ENCODE measurements around the gene SPNS2.

The SPNS2 gene

DNA sequence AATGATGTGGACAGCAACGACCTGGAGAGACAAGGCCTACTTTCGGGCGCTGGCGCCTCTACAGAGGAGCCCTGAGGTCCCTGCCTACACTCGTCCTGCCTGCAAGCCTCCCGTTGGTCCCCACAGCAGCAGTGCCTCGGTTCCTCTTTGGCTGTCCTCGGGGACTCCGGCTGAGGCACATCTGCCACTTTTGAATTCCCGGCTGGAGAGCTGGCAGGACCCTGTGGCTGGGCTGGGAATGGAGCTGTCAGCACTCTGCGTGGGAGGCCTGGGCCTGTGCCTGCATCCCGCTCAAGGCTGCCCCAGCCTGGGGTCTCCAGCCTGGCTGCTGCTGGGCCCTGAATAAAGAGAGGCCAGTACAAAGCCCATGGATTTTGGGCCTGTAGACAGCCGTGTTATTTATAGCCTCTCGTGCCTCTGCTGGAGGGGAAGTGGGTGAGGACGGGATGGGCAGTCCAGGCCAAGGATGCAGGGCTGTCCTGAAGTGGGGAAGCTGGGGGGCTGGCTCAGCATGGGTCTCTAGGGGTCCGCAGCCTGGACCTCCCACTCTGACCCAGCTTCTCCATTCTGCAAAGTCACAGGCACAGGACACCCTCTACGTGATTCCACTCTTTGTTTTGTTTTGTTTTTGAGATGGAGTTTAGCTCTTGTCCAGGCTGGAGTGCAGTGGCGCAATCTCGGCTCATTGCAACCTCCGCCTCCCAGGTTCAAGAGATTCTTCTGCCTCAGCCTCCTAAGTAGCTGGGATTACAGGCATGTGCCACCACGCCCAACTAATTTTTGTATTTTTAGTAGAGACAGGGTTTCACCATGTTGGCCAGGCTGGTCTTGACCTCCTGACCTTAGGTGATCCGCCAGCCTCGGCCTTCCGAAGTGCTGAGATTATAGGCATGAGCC lies 10.6 kb upstream of the SPNS2 start:
- TF ChIP-seq ZNF274 (IDR thresholded peaks at IDR 0.05; ENCODE audit: low read depth, low read length): no peak
- H3K4me3 ChIP-seq (ENCODE audit: low read length): no peak overlapping the region

- H3K4me3 ChIP-seq (ENCODE audit: low read length): no peak overlapping the region
- TF ChIP-seq ZNF274 (IDR thresholded peaks at IDR 0.05; ENCODE audit: low read depth, low read length): no peak
Observed at GRCh38 chr17:4488989-4489595, 9.6 kb upstream of the SPNS2 start.

DNA sequence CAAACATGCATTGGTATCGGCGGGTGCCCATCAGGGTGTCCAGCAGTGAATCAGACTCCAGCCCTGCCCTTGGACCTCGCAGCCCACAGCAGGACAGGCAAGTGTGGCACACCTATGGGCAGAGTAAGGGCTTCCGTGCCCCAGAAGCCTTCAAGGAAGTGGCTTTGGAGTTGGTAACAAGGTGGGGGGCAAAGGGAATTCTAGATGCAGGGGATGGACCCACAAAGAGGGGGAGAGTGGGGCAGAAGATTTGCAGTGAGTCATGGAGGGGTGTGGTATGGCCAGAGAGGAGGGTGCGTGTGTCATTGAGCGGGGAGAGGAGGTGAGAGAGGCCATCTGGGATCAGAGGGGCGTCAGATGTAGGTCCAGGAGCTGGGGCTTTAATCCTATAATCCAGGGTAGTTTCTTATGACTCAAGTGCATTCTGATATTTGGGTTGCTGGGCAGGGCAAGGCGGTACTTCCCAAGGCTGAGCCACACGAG lies 8.5 kb upstream of the SPNS2 start:
- no peak for TF ChIP-seq ZNF274 (IDR thresholded peaks at IDR 0.05; ENCODE audit: low read depth, low read length)
- no peak overlapping the region for H3K4me3 ChIP-seq (ENCODE audit: low read length)

GRCh38 chr17:4490637-4491061 lies 8.0 kb upstream of the SPNS2 start:
- TF ChIP-seq ZNF274 (IDR thresholded peaks at IDR 0.05; ENCODE audit: low read depth, low read length): no peak
- no peak overlapping the region for H3K4me3 ChIP-seq (ENCODE audit: low read length)

- no peak for TF ChIP-seq ZNF274 (IDR thresholded peaks at IDR 0.05; ENCODE audit: low read depth, low read length)
- H3K4me3 ChIP-seq (ENCODE audit: low read length): no peak overlapping the region
Observed at GRCh38 chr17:4492721-4493561, 5.7 kb upstream of the SPNS2 start.

GRCh38 chr17:4497101-4497824 lies 1.4 kb upstream of the SPNS2 start:
- no peak for TF ChIP-seq ZNF274 (IDR thresholded peaks at IDR 0.05; ENCODE audit: low read depth, low read length)
- H3K4me3 ChIP-seq (ENCODE audit: low read length): no peak overlapping the region

DNA sequence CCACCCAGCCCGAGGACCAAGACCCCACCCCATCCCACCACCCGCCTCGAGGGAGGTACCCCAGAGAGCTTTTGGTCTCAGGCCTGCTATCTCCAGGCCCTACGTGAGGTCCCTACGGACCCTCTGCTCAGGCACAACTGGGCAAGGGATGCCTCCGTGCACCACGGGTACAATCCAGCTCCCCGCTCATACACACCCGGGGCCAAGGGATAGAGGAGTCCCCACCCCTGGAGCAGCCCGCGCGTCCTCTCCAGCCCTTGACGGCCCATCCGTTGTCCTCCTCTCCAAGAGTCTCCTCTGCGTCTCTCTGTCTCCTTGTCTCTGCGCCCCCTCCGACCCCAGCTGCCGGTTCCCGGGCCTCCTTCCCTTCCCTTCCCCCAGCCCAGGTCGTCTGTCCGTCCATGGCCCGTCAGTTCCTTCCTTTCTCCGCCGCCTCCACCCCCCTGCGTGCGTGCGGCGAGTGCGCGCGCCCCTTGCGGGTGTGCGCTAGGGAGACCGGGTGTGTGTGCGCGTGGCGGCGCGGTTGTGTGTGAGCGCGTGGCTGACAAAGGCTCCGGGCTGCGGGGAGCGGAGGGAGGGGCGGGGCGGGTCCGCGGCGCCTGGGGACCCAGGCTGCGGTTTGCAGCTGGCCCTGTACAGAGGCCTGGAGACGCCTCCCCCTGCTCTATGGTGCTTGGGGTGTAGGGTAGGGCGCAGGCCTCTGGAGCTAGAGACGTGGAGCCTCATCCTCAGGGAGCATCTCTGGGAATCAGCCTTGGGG lies 930 bp downstream of the SPNS2 start:
- no peak for TF ChIP-seq ZNF274 (IDR thresholded peaks at IDR 0.05; ENCODE audit: low read depth, low read length)
- no peak overlapping the region for H3K4me3 ChIP-seq (ENCODE audit: low read length)

DNA sequence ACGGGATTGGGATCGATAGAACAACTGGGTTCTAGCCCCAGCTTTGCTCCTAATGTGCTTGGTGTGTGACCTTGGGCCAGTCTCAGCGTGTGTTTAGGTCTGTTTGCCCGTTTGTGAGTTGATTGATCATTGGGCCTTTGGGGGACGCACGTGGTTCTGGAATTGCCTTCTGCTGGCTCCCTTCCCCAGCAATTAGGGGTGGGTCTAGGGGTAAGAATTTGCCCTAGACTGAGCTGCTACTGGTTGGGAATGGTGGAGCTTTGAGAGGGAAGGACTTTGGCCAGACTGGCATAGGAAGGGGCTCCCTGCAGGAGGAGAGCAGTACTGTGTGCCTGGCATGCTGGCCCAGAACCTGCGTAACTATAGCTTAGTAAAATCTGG lies 1.5 kb downstream of the SPNS2 start:
- TF ChIP-seq ZNF274 (IDR thresholded peaks at IDR 0.05; ENCODE audit: low read depth, low read length): no peak
- H3K4me3 ChIP-seq (ENCODE audit: low read length): no peak overlapping the region

DNA sequence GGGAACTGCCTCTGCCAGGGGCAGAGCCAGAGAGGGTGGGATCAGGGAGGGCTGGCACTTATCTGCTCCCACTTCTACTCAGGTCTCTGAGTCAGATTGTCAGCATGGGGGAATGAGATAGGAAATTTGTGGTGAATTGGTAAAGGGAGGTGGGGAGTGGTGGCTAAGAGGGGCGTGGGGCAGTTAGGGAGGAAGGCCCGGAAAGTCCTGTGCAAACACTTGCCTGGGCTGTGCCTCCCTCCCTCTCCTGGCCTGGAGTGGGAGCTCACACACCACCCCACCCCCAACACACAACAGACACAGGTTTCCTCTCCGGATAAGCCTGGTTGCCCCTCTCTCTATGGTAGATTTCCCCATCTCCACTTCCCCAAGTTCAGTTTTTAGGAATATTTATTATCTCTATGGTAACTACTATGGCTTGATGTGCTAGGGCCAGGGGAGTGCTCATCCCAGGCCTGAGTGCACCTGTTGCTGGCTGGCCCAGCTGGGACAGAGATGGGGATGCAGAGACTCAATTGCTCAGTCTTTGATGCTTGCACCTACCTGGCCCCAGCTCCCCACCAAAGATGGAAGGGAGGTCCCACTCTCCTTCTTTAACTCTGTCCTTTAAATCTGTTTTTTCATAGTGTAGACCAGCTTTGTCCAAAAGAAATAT lies 2.7 kb downstream of the SPNS2 start:
- no peak for TF ChIP-seq ZNF274 (IDR thresholded peaks at IDR 0.05; ENCODE audit: low read depth, low read length)
- no peak overlapping the region for H3K4me3 ChIP-seq (ENCODE audit: low read length)

GRCh38 chr17:4502466-4503154 lies 3.9 kb downstream of the SPNS2 start:
- no peak for TF ChIP-seq ZNF274 (IDR thresholded peaks at IDR 0.05; ENCODE audit: low read depth, low read length)

DNA sequence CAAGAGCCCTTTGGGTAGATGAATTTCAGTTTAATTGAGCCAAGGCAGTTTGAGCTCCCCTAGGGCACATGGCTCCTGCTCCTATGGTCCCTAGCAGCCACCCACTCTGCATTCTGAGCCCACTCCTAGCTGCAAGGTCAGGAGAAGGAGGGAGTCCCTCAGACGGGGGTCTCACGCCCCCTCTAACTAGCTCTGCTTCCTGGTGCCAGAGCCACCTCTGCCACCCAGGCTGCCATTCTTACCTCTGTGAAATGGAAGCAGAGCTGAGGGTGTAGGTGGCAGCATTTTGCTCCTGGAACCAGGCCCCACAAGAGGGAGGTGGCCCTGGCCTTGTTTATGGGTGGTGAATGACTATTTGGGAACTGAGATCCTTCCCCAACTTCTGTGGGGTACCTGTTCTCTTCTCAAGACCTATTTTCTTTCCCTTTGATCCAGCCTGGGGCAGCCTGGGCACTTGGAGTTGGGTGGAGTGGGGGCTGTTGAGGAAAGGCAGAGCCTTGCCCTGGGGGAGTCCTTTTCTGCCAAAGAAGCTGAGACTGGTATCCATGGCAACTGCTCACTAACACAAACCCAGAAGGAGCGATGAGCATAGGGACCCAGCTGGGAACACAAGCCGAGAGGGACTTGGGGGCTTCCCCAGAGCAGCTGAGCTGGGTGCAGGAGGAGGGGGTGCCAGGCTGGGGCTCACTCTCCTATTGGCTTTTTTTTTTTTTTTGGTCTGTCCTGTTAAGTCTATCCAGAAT lies 4.8 kb downstream of the SPNS2 start:
- no peak for TF ChIP-seq ZNF274 (IDR thresholded peaks at IDR 0.05; ENCODE audit: low read depth, low read length)
- H3K4me3 ChIP-seq (ENCODE audit: low read length): no peak overlapping the region

More at GRCh38 chr17:4502466-4503154, 3.9 kb downstream of the SPNS2 start:
- H3K4me3 ChIP-seq (ENCODE audit: low read length): no peak overlapping the region

All from GM08714 (cell line).